IPS-NIHi7 (cell line): ENCODE results near the gene ACTRT2.

Experiments
- DNase-seq: peaks from one replicate; pipeline ENCODE4 v3.0.0; 2012; ENCODE audit warnings: mixed read lengths; ENCODE audit errors: extremely low spot score

ACTRT2 gene

DNA sequence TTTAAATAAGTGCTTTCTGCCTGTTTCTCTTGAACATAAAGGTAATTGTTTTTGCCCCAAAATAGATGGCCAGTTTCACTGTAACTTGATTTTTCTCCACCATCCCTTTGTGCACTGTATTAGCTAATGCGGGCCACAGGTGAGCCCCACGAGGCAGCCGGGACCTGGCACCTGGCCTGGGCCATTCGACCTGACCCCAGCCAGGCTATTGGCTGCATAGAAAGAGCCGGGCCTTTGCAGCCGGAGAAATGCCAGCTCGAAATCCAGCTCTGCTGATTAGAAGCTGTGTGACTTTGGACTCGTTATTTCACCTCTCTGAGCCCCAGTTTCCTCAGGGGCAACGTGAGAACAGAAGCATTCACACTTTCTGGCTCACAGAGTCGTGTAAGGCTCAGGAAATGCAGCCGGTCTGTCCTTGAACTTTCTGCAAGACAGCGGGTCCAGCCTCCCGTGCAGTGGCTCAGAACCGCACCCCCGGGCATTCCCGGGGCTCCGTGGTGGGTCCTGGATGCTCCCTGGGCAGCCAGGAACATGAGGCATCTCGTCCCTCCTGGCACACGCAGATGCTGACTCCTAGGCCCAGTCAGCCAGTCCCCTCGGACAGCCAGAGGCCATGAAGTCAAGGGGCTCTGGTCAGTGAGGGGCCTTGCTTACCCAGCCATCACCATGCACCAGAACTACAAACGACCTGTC is 37.4 kb upstream of the ACTRT2 start:
- DNase-seq = no peak

- no peak for DNase-seq
Measured at GRCh38 chr1:2984399-2985061, 36.7 kb upstream of the ACTRT2 start.

- DNase-seq = no peak
Measured at GRCh38 chr1:2985067-2985561, 36.2 kb upstream of the ACTRT2 start.

GRCh38 chr1:2985694-2986548 is 35.3 kb upstream of the ACTRT2 start:
- DNase-seq = no peak

GRCh38 chr1:2986549-2987305 is 34.5 kb upstream of the ACTRT2 start:
- no peak for DNase-seq

- no peak for DNase-seq
Measured at GRCh38 chr1:2987773-2988172, 33.5 kb upstream of the ACTRT2 start.

DNA sequence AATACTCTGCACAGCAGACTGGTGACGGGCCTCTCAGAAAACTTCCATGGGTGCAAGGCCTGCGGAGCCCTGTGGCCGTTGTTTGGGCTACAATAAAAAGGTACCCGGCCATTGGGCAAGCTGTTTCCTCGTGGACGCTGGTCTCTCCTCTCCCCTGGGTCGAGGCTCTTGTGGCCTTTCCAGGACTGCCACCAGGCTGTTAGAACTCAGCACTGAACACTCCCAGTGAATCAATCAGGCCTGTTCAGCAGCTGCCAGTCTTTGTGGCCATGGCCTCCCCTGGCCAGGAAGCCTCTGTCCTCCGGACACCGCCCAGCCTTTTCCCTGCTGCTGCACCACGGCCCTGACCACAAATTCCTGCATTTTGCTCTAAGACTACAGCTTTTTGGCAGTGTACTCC is 33.0 kb upstream of the ACTRT2 start:
- no peak for DNase-seq

DNA sequence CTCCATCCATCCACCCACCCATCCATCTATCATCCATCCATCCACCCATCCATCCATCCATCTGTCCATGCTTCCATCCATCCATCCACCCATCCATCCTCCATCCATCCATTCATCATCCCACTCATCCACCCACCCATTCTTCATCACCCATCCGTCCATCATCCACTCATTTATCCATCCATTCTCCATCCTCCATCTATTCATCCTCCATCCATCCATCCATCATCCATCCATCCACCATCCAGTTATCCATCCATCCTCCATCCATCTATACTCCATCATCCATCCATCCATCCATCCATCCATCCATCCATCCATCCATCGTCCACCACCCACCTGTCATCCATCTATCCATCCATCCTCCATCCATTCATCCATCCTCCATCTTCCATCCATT is 32.1 kb upstream of the ACTRT2 start:
- DNase-seq = no peak

GRCh38 chr1:2989976-2990375 is 31.3 kb upstream of the ACTRT2 start:
- no peak for DNase-seq

DNA sequence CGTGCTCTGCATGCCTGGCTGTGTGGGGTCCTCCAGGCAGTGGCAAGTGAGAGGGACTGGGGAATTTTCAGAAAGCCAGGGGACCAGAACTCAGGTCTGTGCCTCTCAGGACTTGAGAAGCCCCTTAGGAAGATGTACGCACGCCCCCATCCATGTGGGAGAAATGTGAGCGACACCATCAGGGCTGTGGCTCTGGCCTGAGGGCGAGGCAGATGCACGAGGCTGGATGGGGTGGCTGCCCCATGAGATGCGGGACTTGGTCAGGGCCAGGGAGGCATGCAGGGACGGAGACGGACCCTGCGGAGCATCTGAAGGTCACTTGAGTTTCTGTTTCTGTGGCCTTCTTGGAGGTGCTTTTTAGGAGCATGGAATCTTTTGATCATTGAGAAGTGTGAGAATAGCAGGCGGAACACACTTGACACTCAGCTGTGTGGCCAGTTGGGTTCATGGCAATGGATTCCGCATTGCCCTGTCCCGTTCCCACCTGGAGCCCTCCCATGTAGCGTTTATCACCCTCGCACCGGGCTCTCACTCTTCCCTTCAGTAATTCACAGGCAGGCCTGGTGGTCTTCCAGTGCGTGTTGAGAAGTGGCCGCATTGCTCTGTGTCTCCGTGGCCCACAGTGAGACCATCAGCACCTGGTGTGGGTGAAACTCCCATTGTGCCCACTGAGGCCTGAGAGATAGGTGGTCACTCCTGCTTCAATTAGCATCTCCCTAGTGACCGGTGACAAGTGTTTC is 30.7 kb upstream of the ACTRT2 start:
- no peak for DNase-seq

DNA sequence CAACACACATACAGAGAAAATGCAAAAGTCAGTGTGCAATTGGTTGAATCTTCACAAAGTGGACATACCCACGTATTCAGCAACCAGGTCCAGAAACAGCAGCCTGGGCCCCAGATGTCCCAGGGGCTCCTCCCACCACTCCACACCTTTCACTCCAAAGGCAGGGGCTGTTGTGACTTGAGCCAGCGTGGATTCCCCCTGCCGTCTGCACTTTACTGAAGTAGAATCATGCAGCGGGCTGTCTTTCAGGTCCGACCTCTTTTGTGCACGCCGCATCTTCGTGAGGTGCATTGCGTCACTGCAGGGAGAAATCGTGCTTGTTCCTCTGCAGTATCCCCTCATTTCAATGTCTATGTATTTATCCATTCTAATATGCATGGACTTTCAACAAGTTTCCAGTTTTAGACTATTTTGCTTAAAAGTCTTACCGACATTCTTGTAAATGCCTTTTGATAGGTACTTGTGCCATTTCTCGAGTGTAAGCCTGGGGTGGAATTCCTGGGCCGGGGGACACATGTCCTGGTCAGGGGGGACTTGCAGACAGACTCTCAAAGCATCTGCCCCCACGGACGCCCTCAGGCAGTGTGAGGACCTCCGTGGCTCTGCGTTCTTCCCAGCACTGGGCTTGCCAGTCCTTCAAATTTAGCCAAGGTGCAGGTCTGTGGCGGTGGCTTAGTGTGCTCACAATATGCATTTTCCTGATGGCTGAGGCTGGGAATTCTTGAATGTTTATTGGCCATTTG is 29.3 kb upstream of the ACTRT2 start:
- no peak for DNase-seq

GRCh38 chr1:2998503-2999100 is 22.7 kb upstream of the ACTRT2 start:
- no peak for DNase-seq

DNA sequence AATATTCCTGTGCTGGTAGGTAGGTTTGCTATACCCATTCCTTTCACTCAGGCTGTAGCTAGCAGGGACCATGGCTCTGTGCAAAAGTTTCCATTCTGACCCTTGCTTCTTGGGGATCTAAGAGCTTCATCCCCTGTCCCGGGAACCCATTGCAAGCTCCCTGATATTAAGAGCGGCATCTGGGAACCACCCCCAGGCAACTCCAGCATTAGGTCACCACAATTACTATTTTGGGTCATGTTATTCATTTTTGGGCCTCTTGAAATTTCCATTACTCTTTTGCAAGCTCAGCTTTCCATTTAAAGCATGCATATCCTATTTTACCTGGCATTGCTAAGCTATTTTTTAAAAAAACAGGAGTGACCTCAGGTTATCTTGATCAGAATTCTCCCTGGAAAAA is 22.1 kb upstream of the ACTRT2 start:
- DNase-seq = no peak

GRCh38 chr1:2999571-2999970 is 21.7 kb upstream of the ACTRT2 start:
- no peak for DNase-seq

DNA sequence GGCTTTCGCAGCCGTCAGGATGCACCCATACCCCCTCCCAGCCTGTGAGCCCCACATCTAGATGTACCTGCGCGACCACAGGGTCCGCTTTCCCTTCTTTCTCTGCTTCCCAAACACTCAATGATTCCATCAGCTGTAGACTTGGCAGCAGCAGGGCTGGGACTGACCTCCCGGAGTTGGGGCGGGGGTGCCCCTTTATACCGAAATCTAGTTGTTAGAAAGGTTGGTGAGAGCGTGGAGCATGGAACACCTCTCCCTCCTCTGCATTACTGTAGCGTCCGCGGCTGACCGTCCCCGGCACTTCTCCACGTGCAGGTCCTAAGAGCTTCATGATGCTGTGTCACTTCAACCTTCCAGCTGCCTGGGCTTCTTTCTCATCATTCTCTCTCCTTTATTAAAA is 21.1 kb upstream of the ACTRT2 start:
- DNase-seq = no peak

GRCh38 chr1:3000671-3001470 is 20.4 kb upstream of the ACTRT2 start:
- DNase-seq = no peak

DNA sequence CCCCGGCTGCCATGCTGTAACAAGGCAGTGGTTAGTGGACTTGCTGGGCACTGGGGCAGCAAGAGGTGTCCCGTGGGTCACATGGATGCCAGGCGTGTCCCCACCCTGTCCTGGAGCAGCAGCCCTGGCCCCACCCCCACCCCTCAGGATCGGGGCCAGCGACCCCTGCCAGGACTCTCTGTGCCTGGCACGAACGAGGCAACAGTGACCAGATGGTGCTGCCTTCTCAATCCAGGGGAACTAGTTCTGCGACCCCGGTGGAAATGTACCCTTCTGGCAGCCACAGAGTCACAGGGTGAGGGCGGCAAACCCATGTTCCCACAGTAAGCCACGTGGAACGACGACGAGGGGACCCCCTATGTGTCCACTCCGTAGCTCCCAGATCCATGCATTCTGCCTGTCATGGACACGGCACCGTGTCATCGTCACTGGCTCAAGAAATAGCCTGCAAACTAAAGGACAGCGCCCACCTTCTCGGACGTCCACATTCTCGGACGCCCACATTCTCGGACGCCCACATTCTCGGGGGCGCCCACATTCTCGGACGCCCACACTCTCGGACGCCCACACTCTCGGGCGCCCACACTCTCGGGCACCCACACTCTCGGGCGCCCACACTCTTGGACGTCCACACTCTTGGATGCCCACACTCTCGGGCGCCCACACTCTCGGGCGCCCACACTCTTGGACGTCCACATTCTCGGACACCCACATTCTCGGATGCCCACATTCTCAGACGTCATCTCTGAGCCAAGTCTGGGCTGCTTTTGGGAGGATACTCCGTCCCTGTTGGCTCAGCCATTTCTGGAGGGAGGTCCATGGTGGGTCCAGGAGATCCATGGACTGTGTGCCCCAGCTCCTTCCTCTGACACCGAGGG is 19.6 kb upstream of the ACTRT2 start:
- DNase-seq = no peak

GRCh38 chr1:3002349-3003038 is 18.8 kb upstream of the ACTRT2 start:
- no peak for DNase-seq
